Smooth muscle cell (in vitro differentiated cells): ENCODE results near the gene BARHL2. TPM values are rescaled to one million over a fixed set of nuclear protein-coding genes. Genes with fewer than 3 reads are reported as not detected.

Source experiments
- DNase-seq: peaks from one replicate; lab custom pipeline; 2025; ENCODE audit not compliant: unreplicated experiment; lab: John Stamatoyannopoulos, UW
- H2AFZ ChIP-seq: fragments of 200-600 bp; sonication (generic); 2 replicates; pipeline ENCODE4 v1.6.0; 2016; ENCODE audit warnings: antibody characterized with exemption, low read depth, mild to moderate bottlenecking
- H3F3A ChIP-seq: fragments of 200-600 bp; sonication (generic); 2 replicates; pipeline ENCODE4 v1.6.0; 2017; ENCODE audit warnings: antibody characterized with exemption, low read depth
- H3K27ac ChIP-seq: fragments of 200-600 bp; sonication (generic); 2 replicates; pipeline ENCODE4 v1.5.1; 2016; ENCODE audit warnings: low read depth, mild to moderate bottlenecking
- H3K27me3 ChIP-seq: fragments of 200-600 bp; sonication (generic); 2 replicates; pipeline ENCODE4 v1.6.1; 2016; ENCODE audit warnings: low read depth, mild to moderate bottlenecking
- H3K36me3 ChIP-seq: fragments of 200-600 bp; sonication (generic); 2 replicates; pipeline ENCODE4 v1.5.1; 2016; ENCODE audit warnings: low read depth
- H3K4me1 ChIP-seq: fragments of 200-600 bp; sonication (generic); 2 replicates; pipeline ENCODE4 v1.5.1; 2016; ENCODE audit warnings: low read depth
- H3K4me2 ChIP-seq: fragments of 200-600 bp; sonication (generic); 2 replicates; pipeline ENCODE4 v1.6.0; 2016; ENCODE audit warnings: mild to moderate bottlenecking
- H3K4me3 ChIP-seq: fragments of 200-600 bp; sonication (generic); 2 replicates; pipeline ENCODE4 v1.5.1; 2016; ENCODE audit warnings: mild to moderate bottlenecking
- H3K79me2 ChIP-seq: fragments of 200-600 bp; sonication (generic); 2 replicates; pipeline ENCODE4 v1.6.0; 2016; ENCODE audit warnings: low read depth, mild to moderate bottlenecking
- H3K9ac ChIP-seq: fragments of 200-600 bp; sonication (generic); 2 replicates; pipeline ENCODE4 v1.6.0; 2016; ENCODE audit warnings: low read depth
- H3K9me3 ChIP-seq: fragments of 200-600 bp; sonication (generic); replicated peaks from 2 replicates; pipeline ENCODE4 v1.5.1; 2016; ENCODE audit warnings: low read depth
- H4K20me1 ChIP-seq: fragments of 200-600 bp; sonication (generic); 2 replicates; pipeline ENCODE4 v1.6.0; 2016; ENCODE audit warnings: low read depth
- CTCF ChIP-seq: fragments of 200-600 bp; sonication (generic); IDR thresholded peaks from 2 replicates; pipeline ENCODE4 v1.5.1; 2017; ENCODE audit warnings: borderline replicate concordance, mild to moderate bottlenecking, antibody characterized with exemption; ENCODE audit not compliant: insufficient read depth, poor library complexity, severe bottlenecking
- WGBS: methylation state at CpG from one replicate; pipeline ENCODE4 v1.1.7; 2016; ENCODE audit warnings: low lambda C conversion rate; 5-methylcytosine and 5-hydroxymethylcytosine counted together
- polyA plus RNA-seq: library from polyadenylated mRNA; unstranded; fragments of >200 nt; fragmentation: Nextera tagmentation; extraction: Ambion mirVana; gene quantifications from 2 replicates; pipeline ENCODE4 v1.2.1, GENCODE V29; 2016
- total RNA-seq: library from RNA; depleted of rRNA; stranded (reverse); fragments of >200 nt; gene quantifications from 2 replicates; pipeline ENCODE4 v1.2.3, GENCODE V29; 2014

Gene BARHL2
- total and polyA plus RNA-seq, 2 experiments from 2014 or later: not detected

DNA sequence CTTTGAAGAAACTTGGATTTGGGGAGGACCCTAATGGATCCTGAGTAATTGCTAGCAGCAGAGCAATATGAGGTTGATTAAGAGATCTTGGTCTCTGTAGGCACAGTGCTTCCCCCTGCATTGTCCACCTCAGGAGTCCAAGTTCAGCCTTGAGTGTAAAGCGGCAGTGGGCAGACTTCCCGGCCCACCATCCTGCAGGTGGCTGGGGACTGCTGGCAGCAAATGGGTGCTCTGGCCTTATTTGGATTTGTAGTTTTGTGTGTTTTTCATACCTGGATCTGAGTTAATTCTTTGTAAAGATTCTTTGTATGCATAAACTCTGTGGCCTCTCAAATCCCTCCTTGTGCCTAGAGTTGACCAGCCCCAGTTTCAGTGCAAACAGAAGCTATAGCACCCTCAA lies 7.6 kb downstream of the BARHL2 start:
- TF ChIP-seq CTCF: no peak
- 81% methylated on average over 2 of the region's 2 CpGs for WGBS
- no peaks in the 10 kb centered on the region for H3K36me3 ChIP-seq

DNA sequence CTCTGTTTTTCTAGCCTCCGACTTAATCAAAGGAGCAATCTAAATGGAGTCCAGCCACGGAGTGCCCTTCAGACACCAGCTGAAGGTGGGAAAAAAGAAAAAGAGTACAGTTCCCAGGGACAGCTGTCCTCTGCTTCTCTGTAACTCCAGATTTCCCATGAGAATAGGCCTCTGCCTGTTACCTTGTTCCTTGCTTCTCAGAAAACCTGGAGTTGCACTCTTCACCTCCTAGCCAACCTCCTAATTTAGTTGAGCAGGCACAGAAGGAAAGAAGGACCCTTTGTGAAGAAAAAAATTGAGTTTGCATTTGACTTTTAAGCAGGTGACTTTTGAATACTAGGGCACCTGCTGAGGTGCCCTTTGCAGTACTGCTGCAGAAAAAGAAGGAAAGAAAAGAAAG lies 8.3 kb downstream of the BARHL2 start:
- H3K27me3 ChIP-seq: peaks cover 100% of the 10 kb centered on the region
- H4K20me1 ChIP-seq: no peaks in the 10 kb centered on the region
- no peak overlapping the region for H3K4me3 ChIP-seq
- TF ChIP-seq CTCF: no peak
- 27% methylated on average over 2 of the region's 2 CpGs for WGBS
- H2AFZ ChIP-seq: no peak overlapping the region
- DNase-seq: no peak
- no peaks in the 10 kb centered on the region for H3K79me2 ChIP-seq
- peaks cover 19% of the 10 kb centered on the region for H3K4me1 ChIP-seq
- H3K9me3 ChIP-seq: no peaks in the 10 kb centered on the region
- no peaks in the 10 kb centered on the region for H3K36me3 ChIP-seq
- no peak overlapping the region for H3K9ac ChIP-seq
- no peak overlapping the region for H3K4me2 ChIP-seq
- no peaks in the 10 kb centered on the region for H3F3A ChIP-seq
- no peak overlapping the region for H3K27ac ChIP-seq

More for the DNA sequence above, 7.6 kb downstream of the BARHL2 start:
- Histone ChIP-seq H3K9me3 (no peaks in the 10 kb centered on the region), H3F3A (no peaks in the 10 kb centered on the region), H2AFZ (no peak overlapping the region), H3K9ac (no peak overlapping the region), H3K79me2 (no peaks in the 10 kb centered on the region), H3K4me3 (no peak overlapping the region), H3K4me1 (peaks cover 19% of the 10 kb centered on the region), H3K27ac (no peak overlapping the region), H3K4me2 (no peak overlapping the region), H4K20me1 (no peaks in the 10 kb centered on the region), H3K27me3 (peaks cover 100% of the 10 kb centered on the region)
- DNase-seq: no peak

DNA sequence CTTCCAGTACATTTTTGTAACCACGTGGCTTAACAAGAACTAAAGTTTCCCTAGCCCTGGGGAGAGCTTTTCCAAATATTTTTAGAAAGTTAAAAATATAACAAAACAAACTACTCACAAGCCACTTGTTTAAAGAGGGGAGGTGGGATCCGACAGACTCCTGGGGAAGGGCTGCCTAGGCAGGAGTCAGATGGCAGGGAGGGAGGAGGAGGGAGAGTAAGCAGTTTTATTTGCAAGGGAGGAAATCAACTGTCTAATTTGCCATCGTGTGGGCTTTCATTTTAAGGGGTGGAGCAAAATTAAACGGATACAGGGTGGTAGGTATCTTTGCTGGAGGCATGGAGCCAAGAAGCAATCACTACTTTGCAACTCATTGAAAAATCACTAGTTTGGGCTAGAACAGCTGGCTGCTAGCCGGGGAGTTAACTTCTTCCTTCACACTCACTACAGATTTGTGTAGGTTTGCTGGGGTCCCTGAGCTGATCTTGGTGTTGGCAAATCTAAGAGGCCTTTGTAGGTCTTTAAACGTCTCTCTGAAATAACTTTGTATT lies 8.8 kb downstream of the BARHL2 start:
- Histone ChIP-seq H2AFZ (no peak overlapping the region), H3K9ac (no peak overlapping the region), H4K20me1 (no peaks in the 10 kb centered on the region), H3K36me3 (no peaks in the 10 kb centered on the region), H3K4me3 (no peak overlapping the region), H3K4me1 (peaks cover 19% of the 10 kb centered on the region), H3K27ac (no peak overlapping the region), H3K4me2 (no peak overlapping the region), H3K9me3 (no peaks in the 10 kb centered on the region), H3K79me2 (no peaks in the 10 kb centered on the region), H3F3A (no peaks in the 10 kb centered on the region), H3K27me3 (peaks cover 100% of the 10 kb centered on the region)
- TF ChIP-seq CTCF: no peak
- WGBS: 18% methylated on average over 6 of the region's 6 CpGs
- no peak for DNase-seq

GRCh38 chr1:90707363-90707710 lies 9.8 kb downstream of the BARHL2 start:
- TF ChIP-seq CTCF: no peak
- 1% methylated on average over 21 of the region's 21 CpGs for WGBS
- Histone ChIP-seq H3F3A (no peaks in the 10 kb centered on the region), H3K4me2 (peak overlapping the region; percentile 93), H3K27me3 (peaks cover 98% of the 10 kb centered on the region), H3K9me3 (no peaks in the 10 kb centered on the region), H4K20me1 (no peaks in the 10 kb centered on the region), H3K4me3 (peak overlapping the region; percentile 46), H3K27ac (no peak overlapping the region), H2AFZ (no peak overlapping the region), H3K9ac (no peak overlapping the region), H3K4me1 (peaks cover 19% of the 10 kb centered on the region), H3K79me2 (no peaks in the 10 kb centered on the region), H3K36me3 (no peaks in the 10 kb centered on the region)
- no peak for DNase-seq
